HL-60 (cell line): ENCODE measurements around the gene EIF3K.

Experiments
- GABPA ChIP-seq: IDR thresholded peaks from 2 replicates; pipeline ENCODE4 v1.6.1; 2012; ENCODE audit warnings: low read depth
- POLR2AphosphoS5 ChIP-seq: IDR thresholded peaks from 2 replicates; pipeline ENCODE4 v1.6.1; 2012; ENCODE audit warnings: low read depth
- TF ChIP-seq, protein P1 (sequence below): IDR thresholded peaks from one replicate; pipeline ENCODE4 v1.5.1; 2011; ENCODE audit warnings: low read length, control low read depth, inconsistent platforms; ENCODE audit not compliant: insufficient read depth
- TF ChIP-seq, protein P2 (sequence below): IDR thresholded peaks from 2 replicates; pipeline ENCODE4 v1.6.1; 2012; ENCODE audit warnings: low read depth; ENCODE audit not compliant: insufficient replicate concordance

DNA sequence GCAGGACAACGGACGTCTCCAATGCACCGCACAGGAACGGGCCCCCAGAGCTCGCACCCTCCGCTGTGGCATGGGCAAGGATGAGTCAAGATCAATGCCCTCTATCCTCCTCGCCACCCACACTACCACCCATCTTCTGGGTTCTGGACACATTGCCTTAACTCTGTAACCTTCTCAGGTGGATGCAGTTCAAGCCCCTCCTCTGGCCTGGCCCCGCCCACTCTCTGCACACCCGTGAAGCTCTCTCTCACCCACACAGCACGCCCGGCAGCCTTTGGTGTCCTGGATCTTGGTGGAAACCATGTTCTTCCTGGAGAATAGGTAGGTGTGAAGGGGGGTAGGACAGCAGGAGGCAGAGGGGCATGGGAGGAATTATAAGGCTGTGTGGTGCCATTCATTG, 21.9 kb upstream of the EIF3K start:
- TF ChIP-seq, protein P1, sequence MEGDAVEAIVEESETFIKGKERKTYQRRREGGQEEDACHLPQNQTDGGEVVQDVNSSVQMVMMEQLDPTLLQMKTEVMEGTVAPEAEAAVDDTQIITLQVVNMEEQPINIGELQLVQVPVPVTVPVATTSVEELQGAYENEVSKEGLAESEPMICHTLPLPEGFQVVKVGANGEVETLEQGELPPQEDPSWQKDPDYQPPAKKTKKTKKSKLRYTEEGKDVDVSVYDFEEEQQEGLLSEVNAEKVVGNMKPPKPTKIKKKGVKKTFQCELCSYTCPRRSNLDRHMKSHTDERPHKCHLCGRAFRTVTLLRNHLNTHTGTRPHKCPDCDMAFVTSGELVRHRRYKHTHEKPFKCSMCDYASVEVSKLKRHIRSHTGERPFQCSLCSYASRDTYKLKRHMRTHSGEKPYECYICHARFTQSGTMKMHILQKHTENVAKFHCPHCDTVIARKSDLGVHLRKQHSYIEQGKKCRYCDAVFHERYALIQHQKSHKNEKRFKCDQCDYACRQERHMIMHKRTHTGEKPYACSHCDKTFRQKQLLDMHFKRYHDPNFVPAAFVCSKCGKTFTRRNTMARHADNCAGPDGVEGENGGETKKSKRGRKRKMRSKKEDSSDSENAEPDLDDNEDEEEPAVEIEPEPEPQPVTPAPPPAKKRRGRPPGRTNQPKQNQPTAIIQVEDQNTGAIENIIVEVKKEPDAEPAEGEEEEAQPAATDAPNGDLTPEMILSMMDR = no peak
- TF ChIP-seq GABPA = no peak
- TF ChIP-seq, protein P2, sequence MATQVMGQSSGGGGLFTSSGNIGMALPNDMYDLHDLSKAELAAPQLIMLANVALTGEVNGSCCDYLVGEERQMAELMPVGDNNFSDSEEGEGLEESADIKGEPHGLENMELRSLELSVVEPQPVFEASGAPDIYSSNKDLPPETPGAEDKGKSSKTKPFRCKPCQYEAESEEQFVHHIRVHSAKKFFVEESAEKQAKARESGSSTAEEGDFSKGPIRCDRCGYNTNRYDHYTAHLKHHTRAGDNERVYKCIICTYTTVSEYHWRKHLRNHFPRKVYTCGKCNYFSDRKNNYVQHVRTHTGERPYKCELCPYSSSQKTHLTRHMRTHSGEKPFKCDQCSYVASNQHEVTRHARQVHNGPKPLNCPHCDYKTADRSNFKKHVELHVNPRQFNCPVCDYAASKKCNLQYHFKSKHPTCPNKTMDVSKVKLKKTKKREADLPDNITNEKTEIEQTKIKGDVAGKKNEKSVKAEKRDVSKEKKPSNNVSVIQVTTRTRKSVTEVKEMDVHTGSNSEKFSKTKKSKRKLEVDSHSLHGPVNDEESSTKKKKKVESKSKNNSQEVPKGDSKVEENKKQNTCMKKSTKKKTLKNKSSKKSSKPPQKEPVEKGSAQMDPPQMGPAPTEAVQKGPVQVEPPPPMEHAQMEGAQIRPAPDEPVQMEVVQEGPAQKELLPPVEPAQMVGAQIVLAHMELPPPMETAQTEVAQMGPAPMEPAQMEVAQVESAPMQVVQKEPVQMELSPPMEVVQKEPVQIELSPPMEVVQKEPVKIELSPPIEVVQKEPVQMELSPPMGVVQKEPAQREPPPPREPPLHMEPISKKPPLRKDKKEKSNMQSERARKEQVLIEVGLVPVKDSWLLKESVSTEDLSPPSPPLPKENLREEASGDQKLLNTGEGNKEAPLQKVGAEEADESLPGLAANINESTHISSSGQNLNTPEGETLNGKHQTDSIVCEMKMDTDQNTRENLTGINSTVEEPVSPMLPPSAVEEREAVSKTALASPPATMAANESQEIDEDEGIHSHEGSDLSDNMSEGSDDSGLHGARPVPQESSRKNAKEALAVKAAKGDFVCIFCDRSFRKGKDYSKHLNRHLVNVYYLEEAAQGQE = no peak
- no peak for TF ChIP-seq POLR2AphosphoS5
